SU-DHL-6 (cell line): Measurements from ENCODE around the gene EDA.

Experiments
- H2AFZ ChIP-seq: fragments of 200-600 bp; sonication (generic); 2 replicates; pipeline ENCODE4 v1.6.1; 2014; ENCODE audit warnings: low read depth, mild to moderate bottlenecking, moderate library complexity, mixed read lengths, antibody characterized with exemption, low read length; ENCODE audit not compliant: severe bottlenecking
- H3F3A ChIP-seq: fragments of 200-600 bp; shearing (Covaris generic); 2 replicates; pipeline ENCODE4 v1.6.0; 2016; ENCODE audit warnings: antibody characterized with exemption, mild to moderate bottlenecking; ENCODE audit not compliant: insufficient read depth
- H3K27ac ChIP-seq: fragments of 200-600 bp; sonication (generic); 2 replicates; pipeline ENCODE4 v1.5.1; 2016; ENCODE audit warnings: low read depth, mild to moderate bottlenecking, low read length, moderate library complexity, mixed read lengths
- H3K27me3 ChIP-seq: fragments of 200-600 bp; sonication (generic), shearing (Covaris generic); 2 replicates; pipeline ENCODE4 v1.6.0; 2014; ENCODE audit warnings: mild to moderate bottlenecking, low read length
- H3K36me3 ChIP-seq: fragments of 200-600 bp; sonication (generic); 2 replicates; pipeline ENCODE4 v1.6.1; 2014; ENCODE audit warnings: mild to moderate bottlenecking, low read length, mixed read lengths
- H3K4me2 ChIP-seq: fragments of 300-600, 200-600 bp; shearing (Covaris generic), sonication (generic); 2 replicates; pipeline ENCODE4 v1.6.0; 2014; ENCODE audit warnings: low read length, low read depth, mild to moderate bottlenecking; ENCODE audit not compliant: poor library complexity, severe bottlenecking
- H3K4me3 ChIP-seq: fragments of 200-600 bp; sonication (generic); 2 replicates; pipeline ENCODE4 v1.5.1; 2014; ENCODE audit warnings: antibody characterized with exemption, low read length, mild to moderate bottlenecking, mixed read lengths; ENCODE audit not compliant: insufficient read depth, poor library complexity, severe bottlenecking
- H3K79me2 ChIP-seq: fragments of 200-600 bp; sonication (generic); 2 replicates; pipeline ENCODE4 v1.6.1; 2014; ENCODE audit warnings: mild to moderate bottlenecking, low read length, moderate library complexity; ENCODE audit not compliant: insufficient read depth
- H3K9ac ChIP-seq: fragments of 200-600 bp; sonication (generic); 2 replicates; pipeline ENCODE4 v1.7.0; 2014; ENCODE audit warnings: mild to moderate bottlenecking, low read length
- H3K9me2 ChIP-seq: fragments of 200-600 bp; sonication (generic); replicated peaks from 2 replicates; pipeline ENCODE4 v1.6.1; 2014; ENCODE audit warnings: low read length; ENCODE audit not compliant: insufficient read depth
- H3K9me3 ChIP-seq: fragments of 200-600 bp; sonication (generic); 2 replicates; pipeline ENCODE4 v1.6.1; 2014; ENCODE audit warnings: low read length, mixed read lengths; ENCODE audit not compliant: insufficient read depth
- H4K20me1 ChIP-seq: fragments of 200-600 bp; sonication (generic); 2 replicates; pipeline ENCODE4 v1.6.1; 2014; ENCODE audit warnings: low read depth, mild to moderate bottlenecking, antibody characterized with exemption, low read length, moderate library complexity, mixed read lengths
- EZH2phosphoT487 ChIP-seq: fragments of 200-600 bp; sonication (generic), shearing (Covaris generic); conservative IDR thresholded peaks from 2 replicates; pipeline ENCODE4 v1.6.1; 2018; ENCODE audit warnings: mild to moderate bottlenecking, antibody characterized with exemption, low read length, moderate library complexity, mixed read lengths
- TF ChIP-seq, protein P1 (sequence below): fragments of 200-600 bp; sonication (generic); IDR thresholded peaks from one replicate; pipeline ENCODE4 v1.5.1; 2017; ENCODE audit warnings: antibody characterized with exemption, mild to moderate bottlenecking, low read length, moderate library complexity; ENCODE audit not compliant: insufficient read depth, poor library complexity, severe bottlenecking

The EDA gene

GRCh38 chrX:69906447-69906846, 290.5 kb downstream of the EDA start:
- Histone ChIP-seq H3K27me3 (no peaks in the 10 kb centered on the region), H2AFZ (no peak overlapping the region), H3K4me2 (no peak overlapping the region), H3F3A (no peaks in the 10 kb centered on the region), H3K9me3 (no peaks in the 10 kb centered on the region), H3K79me2 (no peaks in the 10 kb centered on the region), H4K20me1 (no peaks in the 10 kb centered on the region), H3K9ac (no peak overlapping the region), H3K36me3 (no peaks in the 10 kb centered on the region), H3K27ac (no peak overlapping the region), H3K4me3 (no peak overlapping the region), H3K9me2 (no peaks in the 10 kb centered on the region)
- no peak for TF ChIP-seq EZH2phosphoT487
- TF ChIP-seq, protein P1, sequence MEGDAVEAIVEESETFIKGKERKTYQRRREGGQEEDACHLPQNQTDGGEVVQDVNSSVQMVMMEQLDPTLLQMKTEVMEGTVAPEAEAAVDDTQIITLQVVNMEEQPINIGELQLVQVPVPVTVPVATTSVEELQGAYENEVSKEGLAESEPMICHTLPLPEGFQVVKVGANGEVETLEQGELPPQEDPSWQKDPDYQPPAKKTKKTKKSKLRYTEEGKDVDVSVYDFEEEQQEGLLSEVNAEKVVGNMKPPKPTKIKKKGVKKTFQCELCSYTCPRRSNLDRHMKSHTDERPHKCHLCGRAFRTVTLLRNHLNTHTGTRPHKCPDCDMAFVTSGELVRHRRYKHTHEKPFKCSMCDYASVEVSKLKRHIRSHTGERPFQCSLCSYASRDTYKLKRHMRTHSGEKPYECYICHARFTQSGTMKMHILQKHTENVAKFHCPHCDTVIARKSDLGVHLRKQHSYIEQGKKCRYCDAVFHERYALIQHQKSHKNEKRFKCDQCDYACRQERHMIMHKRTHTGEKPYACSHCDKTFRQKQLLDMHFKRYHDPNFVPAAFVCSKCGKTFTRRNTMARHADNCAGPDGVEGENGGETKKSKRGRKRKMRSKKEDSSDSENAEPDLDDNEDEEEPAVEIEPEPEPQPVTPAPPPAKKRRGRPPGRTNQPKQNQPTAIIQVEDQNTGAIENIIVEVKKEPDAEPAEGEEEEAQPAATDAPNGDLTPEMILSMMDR = no peak

DNA sequence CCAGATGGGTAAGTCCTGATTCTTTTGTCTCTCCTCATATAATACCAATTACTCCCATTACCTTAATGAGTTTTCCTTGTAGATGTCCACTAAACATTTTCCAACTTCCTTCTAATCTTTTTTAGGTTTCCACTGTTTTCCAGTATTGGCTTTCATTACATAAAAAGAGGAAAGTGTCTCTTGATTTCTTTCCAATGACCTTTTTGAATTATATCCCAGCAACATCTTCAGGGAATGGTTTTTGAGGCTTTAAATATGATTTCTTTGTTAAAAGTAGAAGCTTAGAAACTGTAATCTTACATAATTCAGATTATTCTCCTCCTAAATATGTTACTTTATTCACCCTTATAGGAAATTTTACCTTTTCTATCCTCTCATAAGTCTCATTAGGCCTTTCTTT, 298.9 kb downstream of the EDA start:
- no peak overlapping the region for H2AFZ ChIP-seq
- no peak overlapping the region for H3K27ac ChIP-seq
- H3K9ac ChIP-seq = no peak overlapping the region
- TF ChIP-seq EZH2phosphoT487 = no peak
- TF ChIP-seq, protein P1 = no peak
- H3K27me3 ChIP-seq = no peaks in the 10 kb centered on the region
- no peaks in the 10 kb centered on the region for H4K20me1 ChIP-seq
- H3K79me2 ChIP-seq = no peaks in the 10 kb centered on the region
- H3K4me2 ChIP-seq = no peak overlapping the region
- H3K36me3 ChIP-seq = no peaks in the 10 kb centered on the region
- no peaks in the 10 kb centered on the region for H3K9me2 ChIP-seq
- no peaks in the 10 kb centered on the region for H3F3A ChIP-seq
- H3K4me3 ChIP-seq = no peak overlapping the region
- no peaks in the 10 kb centered on the region for H3K9me3 ChIP-seq

DNA sequence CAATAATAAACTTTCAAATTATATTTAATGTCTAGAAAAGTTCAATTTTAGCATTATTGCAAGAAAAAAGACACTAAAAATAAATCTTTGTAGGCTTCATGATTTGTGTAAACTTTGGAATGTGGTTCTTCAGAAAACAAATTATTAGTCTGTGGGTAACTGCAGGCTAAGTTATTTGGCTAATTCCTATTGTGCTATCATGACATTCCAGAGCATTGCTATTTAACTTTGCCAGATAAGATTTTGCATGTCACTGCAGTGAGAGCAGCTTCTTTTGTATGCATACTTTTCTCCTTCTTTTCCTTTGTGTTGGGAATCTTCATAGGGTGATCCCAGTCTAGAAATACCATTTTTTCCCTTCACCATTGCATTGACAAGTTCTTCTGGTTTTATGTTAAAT, 303.8 kb downstream of the EDA start:
- Histone ChIP-seq H2AFZ (no peak overlapping the region), H3F3A (no peaks in the 10 kb centered on the region), H3K9ac (no peak overlapping the region), H3K9me3 (no peaks in the 10 kb centered on the region), H3K27ac (no peak overlapping the region), H3K4me3 (no peak overlapping the region), H3K9me2 (no peaks in the 10 kb centered on the region), H3K36me3 (no peaks in the 10 kb centered on the region), H4K20me1 (no peaks in the 10 kb centered on the region), H3K27me3 (no peaks in the 10 kb centered on the region), H3K4me2 (no peak overlapping the region), H3K79me2 (no peaks in the 10 kb centered on the region)
- no peak for TF ChIP-seq EZH2phosphoT487
- TF ChIP-seq, protein P1 = no peak

GRCh38 chrX:69932323-69932722, 316.4 kb downstream of the EDA start:
- Histone ChIP-seq H3K4me2 (no peak overlapping the region), H4K20me1 (no peaks in the 10 kb centered on the region)
- no peak for TF ChIP-seq EZH2phosphoT487
- TF ChIP-seq, protein P1 = no peak

More at GRCh38 chrX:69932323-69932722, 316.4 kb downstream of the EDA start:
- no peak overlapping the region for H2AFZ ChIP-seq
- H3K9me2 ChIP-seq = no peaks in the 10 kb centered on the region
- no peaks in the 10 kb centered on the region for H3K9me3 ChIP-seq
- H3K27ac ChIP-seq = no peak overlapping the region
- no peak overlapping the region for H3K4me3 ChIP-seq
- no peaks in the 10 kb centered on the region for H3K79me2 ChIP-seq
- no peak overlapping the region for H3K9ac ChIP-seq
- no peaks in the 10 kb centered on the region for H3K36me3 ChIP-seq
- no peaks in the 10 kb centered on the region for H3F3A ChIP-seq
- no peaks in the 10 kb centered on the region for H3K27me3 ChIP-seq
